HCT116 (cell line): ENCODE measurements around the gene PIK3R6. TPM values are rescaled to one million over a fixed set of nuclear protein-coding genes. Genes with fewer than 3 reads are reported as not detected.

ENCODE experiments used
- ATAC-seq: fragments of 200-7000 bp; cut with Tn5 transposase; 2 replicates; pipeline ENCODE4 v1.9.1; 2020; ENCODE audit warnings: mild to moderate bottlenecking, moderate library complexity
- BruUV-seq: library from RNA; stranded (reverse); fragments of 400-500 nt; replicated peaks from 2 replicates; lab custom pipeline; 2021; lab: Mats Ljungman, UMichigan
- CTCF ChIA-PET: fragments of 300-600 bp; sonication (Branson Sonifier 250); formaldehyde crosslinking; loops from one replicate; lab custom pipeline; 2021; ENCODE audit warnings: antibody characterized with exemption; lab: Charles Lee
- POLR2A ChIA-PET: fragments of 300-600, 350-600 bp; sonication (Branson Sonifier 250); formaldehyde crosslinking; loops from one replicate; lab custom pipeline; 2021; ENCODE audit warnings: antibody characterized with exemption; lab: Charles Lee
- RAD21 ChIA-PET, 2 experiments: fragments of 300-600 bp; sonication (Branson Sonifier 250); formaldehyde crosslinking; loops; one replicate each; lab custom pipeline; 2023; ENCODE audit warnings: low total read pairs in 2 of 2; ENCODE audit not compliant: uncharacterized antibody in 2 of 2, unreplicated experiment in 2 of 2, low non-redundant PET in 1 of 2; lab: Charles Lee
- DNase-seq: peaks from one replicate; pipeline ENCODE4 v3.0.0-alpha.2; 2010; ENCODE audit warnings: low read depth, low spot score
- H2AFZ ChIP-seq: fragments of 200-600 bp; shearing (Covaris generic), sonication (generic); 2 replicates; pipeline ENCODE4 v1.6.1; 2017; ENCODE audit warnings: low read depth, mixed run types, mixed read lengths, antibody characterized with exemption, low read length; ENCODE audit not compliant: poor library complexity, severe bottlenecking
- H3K27ac ChIP-seq: 2 replicates; pipeline ENCODE4 v1.5.1; 2012; ENCODE audit warnings: low read depth, low read length
- H3K27me3 ChIP-seq: fragments of 200-600 bp; sonication (generic); 2 replicates; pipeline ENCODE4 v1.6.1; 2016; ENCODE audit warnings: mixed run types, low read length, mixed read lengths; ENCODE audit not compliant: insufficient read depth
- H3K36me3 ChIP-seq, 2 experiments: fragments of 200-500 bp in 1 of 2; fragments of 200-600 bp in 1 of 2; sonication (Bioruptor generic) in 1 of 2; sonication (generic) in 1 of 2; 2 replicates each; pipeline versions ENCODE4 v1.5.1 to v1.6.1; 2014 to 2016; ENCODE audit warnings: low read length in 2 of 2, inconsistent platforms in 1 of 2, mixed read lengths in 1 of 2, mixed run types in 1 of 2; ENCODE audit not compliant: insufficient read depth in 2 of 2, control insufficient read depth in 1 of 2
- H3K4me1 ChIP-seq, 2 experiments: fragments of 200-600 bp in 1 of 2; sonication (generic) in 1 of 2; 2 replicates each; pipeline versions ENCODE4 v1.5.1 to v1.6.1; 2012 to 2017; ENCODE audit warnings: low read length in 2 of 2, inconsistent platforms in 1 of 2, mild to moderate bottlenecking in 1 of 2, mixed read lengths in 1 of 2, mixed run types in 1 of 2, moderate library complexity in 1 of 2; ENCODE audit not compliant: insufficient read depth in 2 of 2, control insufficient read depth in 1 of 2
- H3K4me2 ChIP-seq: fragments of 200-600 bp; sonication (generic); 2 replicates; pipeline ENCODE4 v1.6.1; 2017; ENCODE audit warnings: mixed run types, low read length, mixed read lengths
- H3K4me3 ChIP-seq, 2 experiments: fragments of 200-600 bp in 1 of 2; sonication (generic) in 1 of 2; replicated peaks in 1 of 2; 2 replicates each; pipeline ENCODE4 v1.5.1; 2011 to 2016; ENCODE audit warnings: low read length in 2 of 2, control low read depth in 1 of 2, low read depth in 1 of 2, mild to moderate bottlenecking in 1 of 2, mixed read lengths in 1 of 2, mixed run types in 1 of 2
- H3K79me2 ChIP-seq: fragments of 200-600 bp; sonication (generic); 2 replicates; pipeline ENCODE4 v1.6.1; 2017; ENCODE audit warnings: mild to moderate bottlenecking, mixed run types, low read length, moderate library complexity, mixed read lengths; ENCODE audit not compliant: insufficient read depth
- H3K9ac ChIP-seq: fragments of 200-600 bp; sonication (generic); 2 replicates; pipeline ENCODE4 v1.6.1; 2016; ENCODE audit warnings: low read length, mixed read lengths
- H3K9me2 ChIP-seq: fragments of 200-600 bp; sonication (generic), shearing (Covaris generic); 2 replicates; pipeline ENCODE4 v1.6.1; 2017; ENCODE audit warnings: mixed run types, mild to moderate bottlenecking, moderate library complexity; ENCODE audit not compliant: insufficient read depth
- H3K9me3 ChIP-seq, 2 experiments: fragments of 200-500 bp in 1 of 2; fragments of 200-600 bp in 1 of 2; sonication (Bioruptor generic) in 1 of 2; sonication (generic) in 1 of 2; 2 replicates each; pipeline ENCODE4 v1.6.1; 2014 to 2017; ENCODE audit warnings: low read length in 2 of 2, mixed read lengths in 2 of 2, inconsistent platforms in 1 of 2, low read depth in 1 of 2, mild to moderate bottlenecking in 1 of 2, mixed run types in 1 of 2, moderate library complexity in 1 of 2; ENCODE audit not compliant: control insufficient read depth in 1 of 2, insufficient read depth in 1 of 2
- H4K20me1 ChIP-seq: fragments of 200-600 bp; sonication (generic), shearing (Covaris generic); 2 replicates; pipeline ENCODE4 v1.6.1; 2017; ENCODE audit warnings: mixed run types, mild to moderate bottlenecking, moderate library complexity; ENCODE audit not compliant: insufficient read depth
- CTCF ChIP-seq, 3 experiments: fragments of 200-600 bp in 1 of 3; sonication (generic) in 1 of 3; IDR thresholded peaks in 2 of 3; conservative IDR thresholded peaks in 1 of 3; 2 replicates each; pipeline ENCODE4 v1.5.1; 2012 to 2017; ENCODE audit warnings: low read depth in 2 of 3, low read length in 2 of 3, antibody characterized with exemption in 1 of 3, borderline replicate concordance in 1 of 3, control low read depth in 1 of 3, mild to moderate bottlenecking in 1 of 3, mixed read lengths in 1 of 3, mixed run types in 1 of 3, moderate library complexity in 1 of 3; ENCODE audit not compliant: insufficient read depth in 1 of 3
- TCF7L2 ChIP-seq: IDR thresholded peaks from 2 replicates; pipeline ENCODE4 v1.7.0; 2011; ENCODE audit warnings: borderline replicate concordance, inconsistent platforms; ENCODE audit not compliant: insufficient read depth, insufficient read length; ENCODE audit errors: extremely low read depth
- YY1 ChIP-seq: IDR thresholded peaks from 2 replicates; pipeline ENCODE4 v1.6.1; 2011; ENCODE audit warnings: low read length, low read depth, moderate library complexity, mild to moderate bottlenecking; ENCODE audit not compliant: insufficient replicate concordance; ENCODE audit errors: extremely low read depth
- ZNF274 ChIP-seq: fragments of 200-500 bp; sonication (Bioruptor generic); IDR thresholded peaks from 2 replicates; pipeline ENCODE4 v1.6.1; 2014; ENCODE audit warnings: mild to moderate bottlenecking, low read depth, low read length, inconsistent platforms
- intact Hi-C: fragments of 100-400 bp; cut with micrococcal nuclease; formaldehyde crosslinking; loops from 2 replicates; pipeline ENCODE4 v1.10.0; 2022
- total RNA-seq: library from RNA; stranded (reverse); gene quantifications from one replicate; pipeline ENCODE4 v1.2.1, GENCODE V29; 2021; ENCODE audit not compliant: unreplicated experiment

The PIK3R6 gene
- total RNA-seq, 1 experiment from 2014 or later = 0.07 TPM

- TF ChIP-seq CTCF (IDR thresholded peaks at IDR 0.05 in 2 of 3, conservative IDR thresholded peaks at IDR 0.05 in 1 of 3; ENCODE audit: borderline replicate concordance in 1 of 3, insufficient read depth in 1 of 3, low read depth in 2 of 3, low read length in 2 of 3) (no peak), YY1 (no peak)
Observed at GRCh38 chr17:8781776-8782175, 85.7 kb downstream of the PIK3R6 start (continued).

GRCh38 chr17:8776881-8777280, 90.6 kb downstream of the PIK3R6 start:
- H3K4me1 ChIP-seq = no peaks in the 10 kb centered on the region
- TF ChIP-seq ZNF274 = no peak
- TF ChIP-seq TCF7L2 = no peak
- TF ChIP-seq, all 23 proteins: peak for 0
- Histone ChIP-seq H3K4me2 (no peak overlapping the region), H3K9ac (no peak overlapping the region), H3K36me3 (no peaks in the 10 kb centered on the region), H3K27ac (no peak overlapping the region), H3K4me3 (no peak overlapping the region), H3K79me2 (no peaks in the 10 kb centered on the region), H3K27me3 (no peaks in the 10 kb centered on the region), H3K9me2 (no peaks in the 10 kb centered on the region), H4K20me1 (no peaks in the 10 kb centered on the region), H3K9me3 (no peaks in the 10 kb centered on the region), H2AFZ (no peak overlapping the region)
- no peak for ATAC-seq
- no peak for DNase-seq
- ChIA-PET CTCF (interaction anchor here (1.2 to 2.4 kb wide), 2 partner anchors 9 to 367 kb away, joined by 3 to 14 read pairs; no protein-coding TSS in a partner anchor), RAD21 (interaction anchor here in 1 of 2 experiments (0.6 kb wide), 1 partner anchor 83 kb away, joined by 4 read pairs; no protein-coding TSS in a partner anchor), POLR2A (no interaction called here)
- intact Hi-C loops = no loop called here
- no TSS peak for BruUV-seq
